BLaER1 treated with 17β-estradiol and CSF1 and Interleukin-3, amounts not matched to agents 10 nM and 100 nM (cell line): ENCODE measurements around the gene DSE.

ENCODE experiments used
- H3K27ac ChIP-seq, 11 experiments: shearing (Covaris generic); formaldehyde crosslinking; 2 replicates each; pipeline ENCODE4 v1.8.1; 2022
- H3K27me3 ChIP-seq, 11 experiments: shearing (Covaris generic); formaldehyde crosslinking; 2 replicates each; pipeline ENCODE4 v1.8.1; 2022
- H3K36me3 ChIP-seq, 11 experiments: shearing (Covaris generic); formaldehyde crosslinking; 2 replicates each; pipeline ENCODE4 v1.8.1; 2022
- H3K4me1 ChIP-seq, 10 experiments: shearing (Covaris generic); formaldehyde crosslinking; 2 replicates each; pipeline ENCODE4 v1.8.1; 2022
- H3K4me2 ChIP-seq, 11 experiments: shearing (Covaris generic); formaldehyde crosslinking; 2 replicates each; pipeline ENCODE4 v1.8.1; 2022
- H3K4me3 ChIP-seq, 10 experiments: shearing (Covaris generic); formaldehyde crosslinking; 2 replicates each; pipeline ENCODE4 v1.8.1; 2022
- H3K9ac ChIP-seq, 11 experiments: shearing (Covaris generic); formaldehyde crosslinking; 2 replicates each; pipeline ENCODE4 v1.8.1; 2022
- H3K9me3 ChIP-seq, 11 experiments: shearing (Covaris generic); formaldehyde crosslinking; replicated peaks in 1 of 11; 2 replicates each; pipeline ENCODE4 v1.8.1; 2022
- H4K20me1 ChIP-seq, 11 experiments: shearing (Covaris generic); formaldehyde crosslinking; 2 replicates each; pipeline ENCODE4 v1.8.1; 2022
- Cebpa-rat ChIP-seq, 11 experiments: shearing (Covaris generic); IDR thresholded peaks; 2 replicates each; pipeline ENCODE4 v1.8.1; 2022

Gene DSE

DNA sequence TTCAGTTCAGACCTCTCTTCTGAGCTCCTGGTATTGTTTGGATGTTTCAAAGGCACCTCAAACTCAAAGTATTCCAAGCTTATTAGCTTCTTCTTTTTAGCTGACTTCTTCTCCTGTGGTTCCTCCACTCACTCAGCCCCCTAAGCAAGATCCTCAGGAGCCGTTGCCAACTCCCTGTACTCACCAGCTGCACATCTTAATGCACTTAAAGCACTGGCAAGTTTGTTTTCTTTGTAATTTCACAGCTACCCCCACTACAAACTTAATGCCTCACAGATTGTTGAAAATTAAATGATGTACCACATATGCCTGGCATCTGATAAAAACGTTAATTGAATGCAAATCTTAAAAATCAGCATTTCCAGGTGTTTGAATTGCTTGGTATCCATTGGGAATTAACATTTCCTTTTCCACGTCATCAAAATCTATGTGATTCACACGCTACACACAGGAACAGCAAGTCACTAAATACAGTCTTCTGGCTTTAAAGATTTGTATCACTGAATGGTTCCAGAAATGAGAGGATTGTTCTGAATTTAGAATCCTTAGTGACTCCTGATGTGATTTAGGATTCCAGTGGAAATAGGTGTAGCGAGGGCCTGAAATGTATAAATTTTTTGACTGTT is 114.9 kb downstream of the DSE start:
- Histone ChIP-seq H3K4me3 (no peak overlapping the region), H3K9ac (no peak overlapping the region), H3K27me3 (no peaks in the 10 kb centered on the region), H4K20me1 (no peaks in the 10 kb centered on the region), H3K9me3 (peaks cover 0 to 13% (median 0%) of the 10 kb centered on the region in 11 experiments; a peak in 2 of 22 replicates), H3K4me1 (peaks cover 0 to 10% (median 0%) of the 10 kb centered on the region in 10 experiments; a peak in 3 of 20 replicates), H3K36me3 (no peaks in the 10 kb centered on the region), H3K4me2 (no peak overlapping the region), H3K27ac (no peak overlapping the region)
- no peak for TF ChIP-seq Cebpa-rat (IDR thresholded peaks at IDR 0.05)

GRCh38 chr6:116491610-116492330 is 121.0 kb downstream of the DSE start:
- Histone ChIP-seq H3K27me3 (no peaks in the 10 kb centered on the region), H3K4me3 (no peak overlapping the region), H3K4me1 (peaks cover 0 to 10% (median 0%) of the 10 kb centered on the region in 10 experiments; a peak in 3 of 20 replicates), H3K9ac (no peak overlapping the region), H3K27ac (no peak overlapping the region), H3K9me3 (peaks cover 0 to 13% (median 0%) of the 10 kb centered on the region in 11 experiments; a peak in 3 of 22 replicates), H3K4me2 (no peak overlapping the region), H4K20me1 (no peaks in the 10 kb centered on the region), H3K36me3 (no peaks in the 10 kb centered on the region)
- no peak for TF ChIP-seq Cebpa-rat (IDR thresholded peaks at IDR 0.05)

GRCh38 chr6:116492331-116493067 is 121.8 kb downstream of the DSE start:
- H3K9ac ChIP-seq: no peak overlapping the region
- H4K20me1 ChIP-seq: no peaks in the 10 kb centered on the region
- no peaks in the 10 kb centered on the region for H3K36me3 ChIP-seq
- peaks cover 0 to 13% (median 0%) of the 10 kb centered on the region in 11 experiments; a peak in 3 of 22 replicates for H3K9me3 ChIP-seq
- TF ChIP-seq Cebpa-rat (IDR thresholded peaks at IDR 0.05): no peak
- H3K4me2 ChIP-seq: no peak overlapping the region
- H3K27me3 ChIP-seq: no peaks in the 10 kb centered on the region
- H3K27ac ChIP-seq: no peak overlapping the region
- peaks cover 0 to 10% (median 0%) of the 10 kb centered on the region in 10 experiments; a peak in 3 of 20 replicates for H3K4me1 ChIP-seq
- no peak overlapping the region for H3K4me3 ChIP-seq
